GM12801 (cell line): Measurements from ENCODE around the gene ZNF358.

Experiments
- TF ChIP-seq, protein P1 (sequence below): IDR thresholded peaks from one replicate; pipeline ENCODE4 v1.5.1; 2011; ENCODE audit warnings: control low read depth; ENCODE audit not compliant: insufficient read length; ENCODE audit errors: extremely low read depth

The ZNF358 gene

DNA sequence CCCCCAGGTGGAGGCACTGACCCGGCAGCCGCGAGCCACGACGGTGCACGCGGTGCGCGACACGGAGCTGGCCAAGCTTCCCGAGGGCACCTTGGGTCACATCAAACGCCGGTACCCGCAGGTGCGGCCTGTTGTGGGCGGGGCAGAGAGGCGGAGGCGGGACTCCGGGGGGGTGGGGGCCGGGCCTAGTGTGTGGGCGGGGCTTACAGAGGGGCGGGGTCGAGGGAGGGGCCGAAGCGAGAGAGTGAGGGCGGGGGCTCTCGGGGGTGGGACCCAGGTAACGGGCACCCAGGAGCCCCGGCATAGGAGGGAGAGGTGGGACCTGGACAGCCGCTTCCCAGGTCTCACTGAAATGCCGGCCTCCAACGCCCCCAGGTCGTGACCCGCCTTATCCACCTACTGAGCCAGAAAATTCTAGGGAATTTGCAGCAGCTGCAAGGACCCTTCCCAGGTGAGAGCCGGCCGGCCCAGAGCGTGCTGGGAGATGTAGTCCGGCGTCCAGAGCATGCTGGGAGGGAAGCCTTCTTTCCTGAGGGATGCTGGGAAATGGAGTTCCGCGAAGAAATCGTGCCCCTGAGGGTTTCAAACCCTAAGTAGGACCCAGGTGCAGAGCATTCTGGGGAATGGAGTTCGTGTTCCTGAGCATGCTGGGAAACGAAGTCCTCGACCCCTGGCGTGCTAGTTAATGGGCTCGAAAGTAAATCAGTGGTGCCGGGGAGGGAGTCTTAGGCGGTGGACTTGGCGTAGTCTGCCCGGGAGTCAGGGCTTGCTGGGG lies 35.3 kb downstream of the ZNF358 start:
- TF ChIP-seq, protein P1, sequence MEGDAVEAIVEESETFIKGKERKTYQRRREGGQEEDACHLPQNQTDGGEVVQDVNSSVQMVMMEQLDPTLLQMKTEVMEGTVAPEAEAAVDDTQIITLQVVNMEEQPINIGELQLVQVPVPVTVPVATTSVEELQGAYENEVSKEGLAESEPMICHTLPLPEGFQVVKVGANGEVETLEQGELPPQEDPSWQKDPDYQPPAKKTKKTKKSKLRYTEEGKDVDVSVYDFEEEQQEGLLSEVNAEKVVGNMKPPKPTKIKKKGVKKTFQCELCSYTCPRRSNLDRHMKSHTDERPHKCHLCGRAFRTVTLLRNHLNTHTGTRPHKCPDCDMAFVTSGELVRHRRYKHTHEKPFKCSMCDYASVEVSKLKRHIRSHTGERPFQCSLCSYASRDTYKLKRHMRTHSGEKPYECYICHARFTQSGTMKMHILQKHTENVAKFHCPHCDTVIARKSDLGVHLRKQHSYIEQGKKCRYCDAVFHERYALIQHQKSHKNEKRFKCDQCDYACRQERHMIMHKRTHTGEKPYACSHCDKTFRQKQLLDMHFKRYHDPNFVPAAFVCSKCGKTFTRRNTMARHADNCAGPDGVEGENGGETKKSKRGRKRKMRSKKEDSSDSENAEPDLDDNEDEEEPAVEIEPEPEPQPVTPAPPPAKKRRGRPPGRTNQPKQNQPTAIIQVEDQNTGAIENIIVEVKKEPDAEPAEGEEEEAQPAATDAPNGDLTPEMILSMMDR, result no peak

DNA sequence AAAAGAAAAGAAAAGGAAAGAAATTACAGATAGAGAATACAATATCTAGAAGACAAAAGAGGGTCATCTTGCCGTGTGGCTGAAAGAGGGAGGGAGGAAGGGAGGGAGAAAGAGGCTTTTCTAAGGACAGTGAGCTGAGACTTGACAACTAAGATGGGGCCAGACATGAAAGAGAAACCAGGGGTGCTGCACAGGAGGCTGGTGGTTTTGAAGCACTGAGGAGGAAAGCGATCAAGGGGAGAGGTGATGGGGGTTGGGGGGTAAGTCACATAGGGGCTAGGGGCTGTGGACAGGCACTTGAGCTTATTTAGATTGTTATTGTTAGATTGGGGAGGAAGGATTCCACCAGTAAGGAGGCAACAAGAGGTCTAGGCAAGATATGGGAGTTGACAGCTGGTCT lies 36.9 kb downstream of the ZNF358 start:
- TF ChIP-seq, protein P1, result no peak

DNA sequence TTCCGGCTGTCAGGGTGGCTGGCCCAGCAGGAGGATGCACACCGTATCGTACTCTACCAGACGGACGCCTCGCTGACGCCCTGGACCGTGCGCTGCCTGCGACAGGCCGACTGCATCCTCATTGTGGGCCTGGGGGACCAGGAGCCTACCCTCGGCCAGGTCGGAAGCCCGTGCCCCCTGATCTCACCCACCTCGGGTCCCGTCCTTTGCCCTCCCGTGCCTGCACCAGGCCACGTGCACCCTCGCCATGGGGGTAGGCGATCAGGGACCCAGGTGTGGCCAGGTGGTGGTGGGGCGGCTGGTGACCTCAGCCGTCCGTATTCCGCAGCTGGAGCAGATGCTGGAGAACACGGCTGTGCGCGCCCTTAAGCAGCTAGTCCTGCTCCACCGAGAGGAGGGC lies 38.7 kb downstream of the ZNF358 start:
- TF ChIP-seq, protein P1, result no peak

DNA sequence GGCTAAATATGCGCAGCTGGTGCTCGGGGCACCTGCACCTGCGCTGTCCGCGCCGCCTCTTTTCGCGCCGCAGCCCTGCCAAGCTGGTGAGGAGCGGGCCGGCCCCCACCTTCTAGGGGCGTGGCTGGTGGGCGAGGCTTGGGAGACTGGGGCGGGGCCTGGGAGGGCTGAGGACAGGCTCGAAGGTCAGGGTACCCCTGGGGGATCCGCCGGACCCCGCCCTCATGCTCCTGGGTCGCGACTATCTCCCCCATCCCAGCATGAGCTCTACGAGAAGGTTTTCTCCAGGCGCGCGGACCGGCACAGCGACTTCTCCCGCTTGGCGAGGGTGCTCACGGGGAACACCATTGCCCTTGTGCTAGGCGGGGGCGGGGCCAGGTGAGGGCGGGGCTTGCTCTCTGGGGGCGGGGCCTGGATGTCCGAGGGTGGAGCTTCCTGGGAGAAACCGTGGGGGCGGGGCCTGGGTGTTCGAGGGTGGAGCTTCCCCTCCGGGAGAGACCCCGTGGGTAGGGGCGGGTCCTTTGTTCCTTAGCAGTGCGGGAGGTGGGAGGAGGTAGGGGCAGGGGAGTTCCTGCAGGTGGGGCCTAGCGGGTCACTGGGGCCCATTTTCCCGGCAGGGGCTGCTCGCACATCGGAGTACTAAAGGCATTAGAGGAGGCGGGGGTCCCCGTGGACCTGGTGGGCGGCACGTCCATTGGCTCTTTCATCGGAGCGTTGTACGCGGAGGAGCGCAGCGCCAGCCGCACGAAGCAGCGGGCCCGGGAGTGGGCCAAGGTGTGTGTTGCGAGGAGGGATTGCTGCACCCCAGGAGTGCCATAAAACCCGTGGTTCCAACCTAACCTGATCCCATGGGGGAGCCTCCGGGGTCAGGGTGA lies 39.3 kb downstream of the ZNF358 start:
- TF ChIP-seq, protein P1, result no peak

DNA sequence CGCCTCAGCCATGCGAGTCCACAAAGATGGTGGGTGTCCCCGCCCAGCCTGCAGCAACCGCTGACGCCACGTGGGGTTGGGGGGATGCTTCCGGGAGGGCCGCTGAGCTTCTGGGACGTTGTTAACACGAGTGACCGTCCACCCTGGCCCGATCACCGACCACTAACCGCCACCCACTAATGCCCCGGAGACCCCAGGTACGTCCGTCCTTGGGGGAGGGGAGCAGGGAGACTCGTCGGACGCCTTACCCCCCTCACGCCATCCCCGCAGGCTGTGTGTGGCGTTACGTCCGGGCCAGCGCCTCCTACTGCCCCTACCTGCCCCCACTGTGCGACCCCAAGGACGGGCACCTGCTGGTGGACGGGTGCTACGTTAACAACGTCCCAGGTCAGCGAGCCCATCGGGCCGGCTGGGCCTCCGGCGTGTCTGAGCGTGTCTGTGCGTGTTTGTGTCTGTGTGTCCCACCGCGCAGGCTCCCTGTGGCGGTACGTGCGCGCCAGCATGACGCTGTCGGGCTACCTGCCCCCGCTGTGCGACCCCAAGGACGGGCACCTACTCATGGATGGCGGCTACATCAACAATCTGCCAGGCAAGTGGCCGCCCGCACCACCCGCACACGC lies 40.9 kb downstream of the ZNF358 start:
- TF ChIP-seq, protein P1, result no peak

DNA sequence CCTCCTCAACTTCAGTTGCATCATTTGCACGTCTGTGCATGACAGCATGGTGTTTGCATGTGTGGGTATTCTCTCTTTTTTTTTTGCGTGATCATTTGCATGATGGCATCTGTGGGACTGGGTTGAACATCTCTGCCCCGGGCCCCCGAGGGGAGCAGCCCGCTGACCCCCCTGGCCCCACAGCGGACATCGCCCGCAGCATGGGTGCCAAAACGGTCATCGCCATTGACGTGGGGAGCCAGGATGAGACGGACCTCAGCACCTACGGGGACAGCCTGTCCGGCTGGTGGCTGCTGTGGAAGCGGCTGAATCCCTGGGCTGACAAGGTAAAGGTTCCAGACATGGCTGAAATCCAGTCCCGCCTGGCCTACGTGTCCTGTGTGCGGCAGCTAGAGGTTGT lies 42.8 kb downstream of the ZNF358 start:
- TF ChIP-seq, protein P1, result no peak

DNA sequence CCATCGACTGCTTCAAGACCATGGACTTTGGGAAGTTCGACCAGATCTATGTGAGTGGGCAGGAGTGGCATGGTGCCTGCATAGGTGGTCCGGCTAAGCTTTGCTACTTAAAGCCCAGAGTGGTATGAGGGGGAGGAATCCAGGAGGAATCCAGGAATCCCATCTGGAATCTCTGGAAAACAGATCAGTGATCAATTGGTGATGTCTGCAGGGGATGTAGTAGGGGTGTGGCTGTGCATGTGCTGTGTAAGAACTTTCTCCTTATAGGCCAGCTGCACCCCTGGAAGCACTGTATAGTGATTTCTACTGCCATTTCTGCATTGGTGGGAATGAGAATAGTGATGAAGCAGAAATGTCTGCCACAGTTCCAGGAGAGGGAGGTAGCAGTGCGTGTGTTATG lies 43.2 kb downstream of the ZNF358 start:
- TF ChIP-seq, protein P1, result no peak
